Right forelimb (tissue), 1 donor: ENCODE data around the gene HES3.
"Not testable (repeated sequence)": the region's sequence is repeated elsewhere in the genome, so short reads cannot be mapped to it uniquely, and the experiment has no call there.

Source experiments
- DNase-seq: peaks from one replicate; pipeline ENCODE4 v3.0.0-alpha.2; 2018

Gene HES3

GRCh38 chr1:6219641-6220040 is 24.3 kb upstream of the HES3 start:
- DNase-seq = not testable (repeated sequence)

- DNase-seq = no peak
These were observed 23.7 kb upstream of the HES3 start for GRCh38 chr1:6220236-6220635.

GRCh38 chr1:6221210-6221784 is 22.7 kb upstream of the HES3 start:
- DNase-seq = no peak

- peak; percentile 76 for DNase-seq
These were observed 21.3 kb upstream of the HES3 start for GRCh38 chr1:6222636-6223035.

GRCh38 chr1:6223617-6224016 is 20.4 kb upstream of the HES3 start:
- no peak for DNase-seq

GRCh38 chr1:6224718-6225117 is 19.3 kb upstream of the HES3 start:
- no peak for DNase-seq

GRCh38 chr1:6225651-6226050 is 18.3 kb upstream of the HES3 start:
- no peak for DNase-seq

GRCh38 chr1:6233376-6233775 is 10.6 kb upstream of the HES3 start:
- DNase-seq = no peak

- DNase-seq = no peak
These were observed 9.3 kb upstream of the HES3 start for GRCh38 chr1:6234502-6235295.

- no peak for DNase-seq
These were observed 8.7 kb upstream of the HES3 start for GRCh38 chr1:6235296-6235677.

GRCh38 chr1:6237093-6237492 is 6.9 kb upstream of the HES3 start:
- DNase-seq = no peak

- no peak for DNase-seq
These were observed 4.7 kb upstream of the HES3 start for GRCh38 chr1:6239213-6239752.

GRCh38 chr1:6239950-6240768 is 3.8 kb upstream of the HES3 start:
- no peak for DNase-seq

GRCh38 chr1:6241107-6241886 is 2.7 kb upstream of the HES3 start:
- DNase-seq = no peak

GRCh38 chr1:6241887-6242740 is 1.9 kb upstream of the HES3 start:
- DNase-seq = peak; percentile 64

- no peak for DNase-seq
These were observed 735 bp upstream of the HES3 start for GRCh38 chr1:6243053-6243834.

GRCh38 chr1:6244401-6245049 is 546 bp downstream of the HES3 start:
- no peak for DNase-seq

- DNase-seq = peak; percentile 91
These were observed 1.3 kb downstream of the HES3 start for GRCh38 chr1:6245086-6245868.

- peak; percentile 50 for DNase-seq
These were observed 2.0 kb downstream of the HES3 start for GRCh38 chr1:6245869-6246496.
